HG03064 (cell line): Measurements from ENCODE around the gene TSPEAR.
"Not testable (repeated sequence)": the region's sequence is repeated elsewhere in the genome, so short reads cannot be mapped to it uniquely, and the experiment has no call there.

Source experiments
- ATAC-seq: cut with Tn5 transposase; IDR thresholded peaks from one replicate; pipeline ENCODE4 v1.9.1; 2021; ENCODE audit warnings: low read depth; ENCODE audit not compliant: unreplicated experiment

The TSPEAR gene

GRCh38 chr21:44657635-44658540 is 53.5 kb downstream of the TSPEAR start, which contains the start of gene KRTAP12-3:
TSS of gene KRTAP12-3 (plus strand) at chr21:44657932. CDS start at chr21:44657980, 48 bp downstream.
- no peak for ATAC-seq

- no peak for ATAC-seq
Measured at GRCh38 chr21:44656868-44657267, 54.5 kb downstream of the TSPEAR start.

GRCh38 chr21:44654576-44655175 is 56.7 kb downstream of the TSPEAR start, which contains the start of gene KRTAP12-4:
TSS of gene KRTAP12-4 (minus strand) at chr21:44654659. CDS start at chr21:44654614, 45 bp downstream.
- no peak for ATAC-seq

GRCh38 chr21:44653656-44654575 is 57.5 kb downstream of the TSPEAR start:
- ATAC-seq = no peak

GRCh38 chr21:44653123-44653522 is 58.2 kb downstream of the TSPEAR start:
- ATAC-seq = no peak

- no peak for ATAC-seq
Measured at GRCh38 chr21:44650973-44651675, 60.2 kb downstream of the TSPEAR start.

- ATAC-seq = no peak
Measured at GRCh38 chr21:44650265-44650972, 61.0 kb downstream of the TSPEAR start.

- ATAC-seq = no peak
Measured at GRCh38 chr21:44649521-44650100, 61.8 kb downstream of the TSPEAR start.

GRCh38 chr21:44648557-44649311 is 62.6 kb downstream of the TSPEAR start:
- no peak for ATAC-seq

- no peak for ATAC-seq
Measured at GRCh38 chr21:44647222-44647552, 64.2 kb downstream of the TSPEAR start.

GRCh38 chr21:44646366-44647221 is 64.8 kb downstream of the TSPEAR start, which contains the start of gene KRTAP10-11:
TSS of gene KRTAP10-11 (plus strand) at chr21:44646414. CDS start at chr21:44646459, 45 bp downstream.
- ATAC-seq = not testable (repeated sequence)

- ATAC-seq = no peak
Measured at GRCh38 chr21:44644878-44645277, 66.5 kb downstream of the TSPEAR start.

GRCh38 chr21:44643741-44644310 is 67.5 kb downstream of the TSPEAR start:
- no peak for ATAC-seq

GRCh38 chr21:44640761-44641160 is 70.6 kb downstream of the TSPEAR start:
- ATAC-seq = no peak

- ATAC-seq = no peak
Measured at GRCh38 chr21:44639331-44639655, 72.1 kb downstream of the TSPEAR start.

GRCh38 chr21:44638506-44639330 is 72.7 kb downstream of the TSPEAR start:
- ATAC-seq = not testable (repeated sequence)
